ENCODE results near the gene NAPB.

NAPB gene

GRCh38 chr20:23337312-23337711 lies 84.0 kb downstream of the NAPB start:
- TF ChIP-seq CTCF (conservative IDR thresholded peaks at IDR 0.05; ENCODE audit: low read length), result no peak
- no peak for DNase-seq (ENCODE audit: low read depth)

GRCh38 chr20:23336476-23336875 lies 84.8 kb downstream of the NAPB start:
- H3K4me3 ChIP-seq (ENCODE audit: low read length), result no peak overlapping the region
- TF ChIP-seq CTCF (conservative IDR thresholded peaks at IDR 0.05; ENCODE audit: low read length), result no peak
- DNase-seq (ENCODE audit: low read depth), result no peak

More at GRCh38 chr20:23337312-23337711, 84.0 kb downstream of the NAPB start:
- H3K4me3 ChIP-seq (ENCODE audit: low read length), result no peak overlapping the region

DNA sequence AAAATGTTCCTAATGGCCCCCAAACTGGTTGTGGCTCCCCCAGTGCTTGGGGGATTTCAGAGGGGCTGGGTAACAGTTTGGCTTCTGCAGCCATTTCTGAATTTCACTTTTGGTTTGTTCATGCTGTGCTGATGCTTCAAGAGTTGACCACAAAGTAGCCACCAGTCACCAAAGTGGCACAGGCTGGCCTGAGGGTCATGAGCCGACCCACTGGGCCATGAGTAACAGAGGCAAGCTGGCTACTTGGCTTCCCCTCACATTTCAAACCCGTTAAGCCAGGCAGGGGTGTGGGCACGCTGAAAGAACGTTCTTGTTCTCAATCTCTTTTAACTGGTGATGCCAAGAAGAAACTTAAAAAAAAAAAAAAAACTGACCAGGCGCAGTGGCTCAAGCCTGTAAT lies 85.8 kb downstream of the NAPB start:
- no peak for TF ChIP-seq CTCF (conservative IDR thresholded peaks at IDR 0.05; ENCODE audit: low read length)
- no peak for DNase-seq (ENCODE audit: low read depth)

DNA sequence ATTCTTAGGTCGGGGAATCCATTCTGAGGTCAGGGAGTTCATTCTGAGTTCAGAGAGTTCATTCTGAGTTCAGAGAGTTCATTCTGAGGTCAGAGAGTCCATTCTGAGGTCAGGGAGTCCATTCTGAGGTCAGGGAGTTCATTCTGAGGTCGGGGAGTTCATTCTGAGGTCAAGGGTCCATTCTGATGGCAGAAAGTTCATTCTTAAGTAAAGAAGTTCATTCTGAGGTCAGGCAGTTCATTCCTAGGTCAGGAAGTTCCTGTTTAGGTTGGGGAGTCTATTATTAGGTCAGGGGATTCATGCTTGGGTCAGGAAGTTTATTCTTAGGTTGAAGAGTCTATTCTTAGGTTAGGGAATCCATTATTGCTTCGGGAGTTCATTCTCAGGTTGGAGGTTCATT lies 87.2 kb downstream of the NAPB start:
- no peak overlapping the region for H3K4me3 ChIP-seq (ENCODE audit: low read length)
- TF ChIP-seq CTCF (conservative IDR thresholded peaks at IDR 0.05; ENCODE audit: low read length), result no peak
- DNase-seq (ENCODE audit: low read depth), result no peak

More for the DNA sequence above, 85.8 kb downstream of the NAPB start:
- H3K4me3 ChIP-seq (ENCODE audit: low read length), result no peak overlapping the region

DNA sequence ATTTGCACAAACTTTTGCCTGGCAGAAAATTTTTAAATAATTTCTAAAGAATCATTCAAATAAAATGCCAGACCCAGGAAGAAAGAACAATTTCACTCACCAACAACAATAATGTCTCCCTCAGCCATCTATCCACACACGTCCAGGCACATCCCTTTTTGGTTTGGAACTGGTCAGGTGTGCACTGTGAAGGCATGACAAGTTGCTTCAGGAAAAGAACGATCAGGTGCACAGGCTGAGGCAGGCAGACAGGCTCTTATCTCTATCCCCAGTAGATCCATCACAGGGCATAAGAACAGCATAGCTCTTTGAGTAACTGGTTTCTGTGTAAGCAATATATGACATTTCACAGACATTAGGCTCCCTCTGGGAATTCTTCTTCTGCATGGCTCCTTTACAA lies 88.8 kb downstream of the NAPB start:
- H3K4me3 ChIP-seq (ENCODE audit: low read length), result no peak overlapping the region
- no peak for TF ChIP-seq CTCF (conservative IDR thresholded peaks at IDR 0.05; ENCODE audit: low read length)
- DNase-seq (ENCODE audit: low read depth), result no peak

DNA sequence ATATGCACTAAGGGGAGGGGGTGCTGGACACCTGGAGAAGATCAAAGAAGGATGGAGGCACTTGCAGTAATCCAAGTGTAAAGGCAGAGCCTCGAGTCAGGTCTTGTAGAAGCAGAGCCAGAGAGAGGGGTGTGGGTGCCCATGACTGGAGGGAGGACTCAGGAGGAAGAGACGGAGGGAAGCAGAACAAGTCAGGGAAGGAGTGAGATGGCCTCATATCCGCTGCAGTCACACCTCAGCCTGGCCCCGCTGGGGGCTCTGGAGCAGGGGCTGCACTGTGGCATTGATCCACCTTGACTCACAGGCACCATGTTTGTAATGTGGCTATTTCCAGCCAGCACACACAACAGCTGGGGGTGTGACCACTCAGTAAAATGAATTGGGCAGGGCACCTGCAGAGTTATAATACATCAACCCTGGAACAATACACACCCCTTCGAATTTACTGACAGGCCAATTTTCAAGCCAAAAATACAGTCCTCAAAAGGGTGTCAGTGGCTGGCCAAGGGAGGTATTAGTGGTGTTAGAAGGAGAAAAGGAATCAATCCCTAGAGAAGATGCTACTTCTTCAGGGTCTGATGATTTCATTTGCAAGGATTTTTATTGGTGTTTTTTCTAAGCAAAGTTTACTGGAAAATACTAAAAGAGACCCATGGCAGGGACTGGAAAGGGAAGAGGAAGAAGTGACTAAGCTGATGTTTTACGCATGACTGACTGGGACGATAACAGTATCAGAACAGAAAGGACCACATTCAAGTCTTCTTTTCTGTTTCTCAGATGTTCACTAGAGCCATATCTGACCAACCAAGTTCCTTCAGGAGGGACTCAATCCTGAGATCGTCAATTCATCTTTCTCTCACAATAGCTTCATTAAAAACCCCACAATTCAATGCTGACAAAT lies 89.6 kb downstream of the NAPB start:
- no peak for TF ChIP-seq CTCF (conservative IDR thresholded peaks at IDR 0.05; ENCODE audit: low read length)
- no peak for DNase-seq (ENCODE audit: low read depth)
- H3K4me3 ChIP-seq (ENCODE audit: low read length), result no peak overlapping the region
